GM12878 (cell line): ENCODE results near the gene PATL1. TPM values are rescaled to one million over a fixed set of nuclear protein-coding genes. Genes with fewer than 3 reads are reported as not detected.

ENCODE experiments used
- CUX1 ChIP-seq: IDR thresholded peaks from 2 replicates; pipeline ENCODE4 v1.6.1; 2012; ENCODE audit warnings: improper control_type of control experiment, low read depth, low read length; ENCODE audit not compliant: insufficient replicate concordance
- MXI1 ChIP-seq: fragments of 150-350 bp; IDR thresholded peaks from 2 replicates; pipeline ENCODE4 v1.6.1; 2011; ENCODE audit warnings: low read depth, mild to moderate bottlenecking, inconsistent platforms, low read length, improper control_type of control experiment
- PML ChIP-seq: IDR thresholded peaks from 2 replicates; pipeline ENCODE4 v1.6.1; 2012; ENCODE audit warnings: low read length, inconsistent platforms
- RELA ChIP-seq: fragments of 450-650 bp; IDR thresholded peaks from 2 replicates; pipeline ENCODE4 v1.8.0; 2014; ENCODE audit warnings: borderline replicate concordance; ENCODE audit not compliant: partially characterized antibody
- STAT1 ChIP-seq: fragments of 450-650 bp; conservative IDR thresholded peaks from 2 replicates; pipeline ENCODE4 v1.6.1; 2014; ENCODE audit warnings: antibody characterized with exemption, mild to moderate bottlenecking
- ZBTB33 ChIP-seq: fragments of 450-650 bp; IDR thresholded peaks from 2 replicates; pipeline ENCODE4 v1.6.1; 2017; ENCODE audit warnings: mild to moderate bottlenecking
- ZNF24 ChIP-seq: fragments of 450-650 bp; IDR thresholded peaks from 2 replicates; pipeline ENCODE4 v1.6.1; 2017; ENCODE audit warnings: antibody characterized with exemption, mild to moderate bottlenecking
- polyA plus RNA-seq, 11 experiments: library from polyadenylated mRNA; depleted of rRNA in 4 of 11; unstranded in 6 of 11; stranded (reverse) in 5 of 11; fragments of >200 nt; fragmentation: Nextera tagmentation in 4 of 11; fragmentation: Illumina TruSeq in 1 of 11; extraction: Ambion mirVana in 4 of 11; extraction: Trizol in 1 of 11; gene quantifications; 1 replicate in 1 of 11; 2 replicates in 10 of 11; pipeline versions ENCODE4 v1.2.1 to v1.2.3, GENCODE V29; 2011 to 2016; ENCODE audit warnings: inconsistent platforms in 2 of 11, missing spikeins in 2 of 11, low read depth in 1 of 11
- total RNA-seq, 4 experiments: library from RNA; depleted of rRNA in 3 of 4; stranded (reverse); fragments of >200 nt in 3 of 4; fragmentation: Illumina TruSeq in 1 of 4; extraction: Trizol in 1 of 4; gene quantifications; 2 replicates each; pipeline versions ENCODE4 v1.2.1 to v1.2.3, GENCODE V29; 2013 to 2021

Gene PATL1
- total and polyA plus RNA-seq, 10 of the 15 experiments (the other 5 are each of a cell fraction or from before 2014, with no cell fraction given) = 5.3 to 62.0 (median 14.9) TPM

- TF ChIP-seq ZBTB33 = no peak
- TF ChIP-seq MXI1 = no peak
- no peak for TF ChIP-seq CUX1
- no peak for TF ChIP-seq STAT1
- no peak for TF ChIP-seq RELA
- TF ChIP-seq PML = no peak
- no peak for TF ChIP-seq ZNF24
- TF ChIP-seq, all 136 proteins: peak for 3
Observed at GRCh38 chr11:59671471-59671870, 2.6 kb upstream of the PATL1 start (continued).
